ENCODE data around the gene PMS1. TPM values are rescaled to one million over a fixed set of nuclear protein-coding genes. Genes with fewer than 3 reads are reported as not detected.
A peak's percentile ranks its signal among the peaks of the same experiment; 100 is the strongest.

Gene PMS1
- total and polyA plus RNA-seq, 2 donors from 2014 or later, result 6.9 to 23.5 TPM

- Histone ChIP-seq H3K9me3 (ENCODE audit: control insufficient read depth in 2 of 3, insufficient read depth in 1 of 3, low read length in 3 of 3) (no peaks in the 10 kb centered on the region), H3K4me1 (ENCODE audit: control insufficient read depth in 2 of 3, insufficient read depth in 2 of 3, low read depth in 1 of 3, low read length in 3 of 3) (no peaks in the 10 kb centered on the region), H3K27ac (ENCODE audit: low read depth in 2 of 2, low read length in 2 of 2) (no peak overlapping the region), H3K36me3 (ENCODE audit: control insufficient read depth in 2 of 3, insufficient read depth in 3 of 3, low read length in 3 of 3) (no peaks in the 10 kb centered on the region), H3K4me3 (ENCODE audit: low read length in 3 of 3) (no peak overlapping the region), H3K27me3 (ENCODE audit: control insufficient read depth, insufficient read depth, low read length) (no peaks in the 10 kb centered on the region), H3K9ac (ENCODE audit: low read length in 3 of 3) (no peak overlapping the region)
- no peak for FAIRE-seq
- intact Hi-C loops (cut with DNase I), result no loop called here
- peak in 2 of 5 donors; percentile 87 to 88 for DNase-seq
- TF ChIP-seq CTCF (IDR thresholded peaks at IDR 0.05; ENCODE audit: borderline replicate concordance, extremely low read depth, insufficient read depth), result no peak
Observed at GRCh38 chr2:189836644-189837043, 52.4 kb downstream of the PMS1 start.

- no peaks in the 10 kb centered on the region for H3K4me1 ChIP-seq (ENCODE audit: control insufficient read depth in 2 of 3, insufficient read depth in 2 of 3, low read depth in 1 of 3, low read length in 3 of 3)
- no peaks in the 10 kb centered on the region for H3K9me3 ChIP-seq (ENCODE audit: control insufficient read depth in 2 of 3, insufficient read depth in 1 of 3, low read length in 3 of 3)
- FAIRE-seq (no peak), DNase-seq (no peak)
- intact Hi-C loops (cut with DNase I), result no loop called here
- H3K4me3 ChIP-seq (ENCODE audit: low read length in 3 of 3), result no peak overlapping the region
- no peaks in the 10 kb centered on the region for H3K36me3 ChIP-seq (ENCODE audit: control insufficient read depth in 2 of 3, insufficient read depth in 3 of 3, low read length in 3 of 3)
- no peak overlapping the region for H3K9ac ChIP-seq (ENCODE audit: low read length in 3 of 3)
- H3K27me3 ChIP-seq (ENCODE audit: control insufficient read depth, insufficient read depth, low read length), result no peaks in the 10 kb centered on the region
- no peak for TF ChIP-seq CTCF (IDR thresholded peaks at IDR 0.05; ENCODE audit: borderline replicate concordance, extremely low read depth, insufficient read depth)
- H3K27ac ChIP-seq (ENCODE audit: low read depth in 2 of 2, low read length in 2 of 2), result no peak overlapping the region
Observed at GRCh38 chr2:189837326-189837725, 53.1 kb downstream of the PMS1 start.

GRCh38 chr2:189841019-189841418 is 56.8 kb downstream of the PMS1 start:
- Histone ChIP-seq H3K27ac (ENCODE audit: low read depth in 2 of 2, low read length in 2 of 2) (no peak overlapping the region), H3K9ac (ENCODE audit: low read length in 3 of 3) (no peak overlapping the region), H3K27me3 (ENCODE audit: control insufficient read depth, insufficient read depth, low read length) (no peaks in the 10 kb centered on the region), H3K36me3 (ENCODE audit: control insufficient read depth in 2 of 3, insufficient read depth in 3 of 3, low read length in 3 of 3) (no peaks in the 10 kb centered on the region), H3K4me3 (ENCODE audit: low read length in 3 of 3) (no peak overlapping the region), H3K4me1 (ENCODE audit: control insufficient read depth in 2 of 3, insufficient read depth in 2 of 3, low read depth in 1 of 3, low read length in 3 of 3) (no peaks in the 10 kb centered on the region), H3K9me3 (ENCODE audit: control insufficient read depth in 2 of 3, insufficient read depth in 1 of 3, low read length in 3 of 3) (no peaks in the 10 kb centered on the region)
- DNase-seq (no peak), FAIRE-seq (no peak)
- intact Hi-C loops (cut with DNase I), result no loop called here
- no peak for TF ChIP-seq CTCF (IDR thresholded peaks at IDR 0.05; ENCODE audit: borderline replicate concordance, extremely low read depth, insufficient read depth)

GRCh38 chr2:189848276-189848675 is 64.0 kb downstream of the PMS1 start:
- DNase-seq (no peak), FAIRE-seq (no peak)
- H3K4me1 ChIP-seq (ENCODE audit: control insufficient read depth in 2 of 3, insufficient read depth in 2 of 3, low read depth in 1 of 3, low read length in 3 of 3), result no peaks in the 10 kb centered on the region
- H3K27me3 ChIP-seq (ENCODE audit: control insufficient read depth, insufficient read depth, low read length), result no peaks in the 10 kb centered on the region
- peaks cover 0 to 5% (median 0%) of the 10 kb centered on the region in 3 donors for H3K36me3 ChIP-seq (ENCODE audit: control insufficient read depth in 2 of 3, insufficient read depth in 3 of 3, low read length in 3 of 3)
- intact Hi-C loops (cut with DNase I), result no loop called here
- H3K4me3 ChIP-seq (ENCODE audit: low read length in 3 of 3), result no peak overlapping the region
- no peak for TF ChIP-seq CTCF (IDR thresholded peaks at IDR 0.05; ENCODE audit: borderline replicate concordance, extremely low read depth, insufficient read depth)
- no peaks in the 10 kb centered on the region for H3K9me3 ChIP-seq (ENCODE audit: control insufficient read depth in 2 of 3, insufficient read depth in 1 of 3, low read length in 3 of 3)
- no peak overlapping the region for H3K9ac ChIP-seq (ENCODE audit: low read length in 3 of 3)
- no peak overlapping the region for H3K27ac ChIP-seq (ENCODE audit: low read depth in 2 of 2, low read length in 2 of 2)
